H9 (cell line): ENCODE data around the gene LARGE1. TPM values are rescaled to one million over a fixed set of nuclear protein-coding genes. Genes with fewer than 3 reads are reported as not detected.

Experiments used
- DNase-seq: peaks from one replicate; pipeline ENCODE4 v3.0.0-alpha.2; 2017
- H2AFZ ChIP-seq: one replicate; pipeline ENCODE4 v1.6.1; 2013; ENCODE audit warnings: mild to moderate bottlenecking, low read length, control low read depth, moderate library complexity
- H2AK5ac ChIP-seq: 2 replicates; pipeline ENCODE4 v1.6.1; 2013; ENCODE audit warnings: low read length, control low read depth, mixed read lengths; ENCODE audit not compliant: insufficient read length
- H2BK120ac ChIP-seq: one replicate; pipeline ENCODE4 v1.6.1; 2013; ENCODE audit warnings: low read depth, mild to moderate bottlenecking, low read length, control low read depth, inconsistent platforms; ENCODE audit not compliant: poor library complexity, severe bottlenecking
- H2BK12ac ChIP-seq: 2 replicates; pipeline ENCODE4 v1.6.1; 2013; ENCODE audit warnings: low read length, control low read depth, mixed read lengths, low read depth; ENCODE audit not compliant: insufficient read length
- H2BK15ac ChIP-seq: 2 replicates; pipeline ENCODE4 v1.6.1; 2013; ENCODE audit warnings: low read depth, low read length, control low read depth
- H2BK20ac ChIP-seq: one replicate; pipeline ENCODE4 v1.6.1; 2013; ENCODE audit warnings: low read depth, mild to moderate bottlenecking, low read length, control low read depth, inconsistent platforms; ENCODE audit not compliant: poor library complexity, severe bottlenecking
- H2BK5ac ChIP-seq: 2 replicates; pipeline ENCODE4 v1.6.1; 2013; ENCODE audit warnings: low read length, control low read depth, mixed read lengths; ENCODE audit not compliant: insufficient read length
- H3K14ac ChIP-seq: 2 replicates; pipeline ENCODE4 v1.6.1; 2013; ENCODE audit warnings: low read length, control low read depth; ENCODE audit not compliant: insufficient read depth
- H3K18ac ChIP-seq: 2 replicates; pipeline ENCODE4 v1.6.1; 2013; ENCODE audit warnings: low read depth, mild to moderate bottlenecking, mixed read lengths, low read length, control low read depth; ENCODE audit not compliant: insufficient read length
- H3K23ac ChIP-seq: 2 replicates; pipeline ENCODE4 v1.6.1; 2013; ENCODE audit warnings: low read length, control low read depth, mixed read lengths, low read depth; ENCODE audit not compliant: insufficient read length
- H3K23me2 ChIP-seq: 2 replicates; pipeline ENCODE4 v1.6.1; 2013; ENCODE audit warnings: low read depth, mild to moderate bottlenecking, mixed read lengths, low read length, control low read depth; ENCODE audit not compliant: insufficient read length, poor library complexity, severe bottlenecking
- H3K27ac ChIP-seq: 2 replicates; pipeline ENCODE4 v1.5.1; 2013; ENCODE audit warnings: low read length, control low read depth, mixed read lengths, low read depth; ENCODE audit not compliant: insufficient read length
- H3K27me3 ChIP-seq: 2 replicates; pipeline ENCODE4 v1.6.1; 2013; ENCODE audit warnings: low read length, control low read depth, inconsistent platforms; ENCODE audit not compliant: insufficient read depth
- H3K4ac ChIP-seq: 2 replicates; pipeline ENCODE4 v1.6.1; 2013; ENCODE audit warnings: low read depth, mild to moderate bottlenecking, control low read depth, inconsistent platforms, low read length, moderate library complexity
- H3K4me1 ChIP-seq: 2 replicates; pipeline ENCODE4 v1.6.1; 2013; ENCODE audit warnings: low read length, control low read depth, inconsistent platforms; ENCODE audit not compliant: insufficient read depth
- H3K4me2 ChIP-seq: 2 replicates; pipeline ENCODE4 v1.6.1; 2013; ENCODE audit warnings: low read length, control low read depth, mixed read lengths; ENCODE audit not compliant: insufficient read length, insufficient read depth
- H3K56ac ChIP-seq: 2 replicates; pipeline ENCODE4 v1.6.1; 2013; ENCODE audit warnings: low read depth, mild to moderate bottlenecking, mixed read lengths, low read length, control low read depth; ENCODE audit not compliant: insufficient read length
- H3K79me1 ChIP-seq: 2 replicates; pipeline ENCODE4 v1.6.1; 2013; ENCODE audit warnings: low read depth, mild to moderate bottlenecking, moderate library complexity, low read length, control low read depth, inconsistent platforms; ENCODE audit not compliant: insufficient read depth, poor library complexity, severe bottlenecking
- H3K79me2 ChIP-seq: 2 replicates; pipeline ENCODE4 v1.6.1; 2013; ENCODE audit warnings: low read length, control low read depth, inconsistent platforms; ENCODE audit not compliant: insufficient read depth
- H3K9ac ChIP-seq: 2 replicates; pipeline ENCODE4 v1.6.1; 2013; ENCODE audit warnings: low read length, control low read depth, mixed read lengths; ENCODE audit not compliant: insufficient read length; ENCODE audit errors: extremely low read depth
- H3K9me3 ChIP-seq: one replicate; pipeline ENCODE4 v1.6.1; 2013; ENCODE audit warnings: low read depth, low read length, inconsistent platforms; ENCODE audit not compliant: control insufficient read depth
- H3T11ph ChIP-seq: one replicate; pipeline ENCODE4 v1.6.1; 2013; ENCODE audit warnings: mild to moderate bottlenecking, low read length, control low read depth, inconsistent platforms
- H4K20me1 ChIP-seq: one replicate; pipeline ENCODE4 v1.6.1; 2013; ENCODE audit not compliant: control insufficient read depth, insufficient read length, insufficient read depth
- H4K5ac ChIP-seq: 2 replicates; pipeline ENCODE4 v1.6.1; 2013; ENCODE audit warnings: low read depth, mild to moderate bottlenecking, mixed read lengths, low read length, control low read depth; ENCODE audit not compliant: insufficient read length
- H4K8ac ChIP-seq: replicated peaks from 2 replicates; pipeline ENCODE4 v1.6.1; 2013; ENCODE audit warnings: low read length, control low read depth, mixed read lengths, low read depth; ENCODE audit not compliant: insufficient read length
- H4K91ac ChIP-seq: 2 replicates; pipeline ENCODE4 v1.6.1; 2013; ENCODE audit warnings: low read depth, mild to moderate bottlenecking, moderate library complexity, mixed read lengths, low read length, control low read depth; ENCODE audit not compliant: insufficient read length
- H3K27ac Mint-ChIP-seq, 3 experiments: 2 replicates in 2 of 3; 3 replicates in 1 of 3; pipeline ENCODE4 v1.8.0; 2020 to 2021; ENCODE audit warnings: mixed read lengths in 3 of 3, mild to moderate bottlenecking in 1 of 3, moderate library complexity in 1 of 3
- H3K27me3 Mint-ChIP-seq: 2 replicates; pipeline ENCODE4 v1.8.0; 2021; ENCODE audit warnings: low read depth, mild to moderate bottlenecking, moderate library complexity, mixed read lengths
- H3K36me3 Mint-ChIP-seq, 3 experiments: 2 replicates in 2 of 3; 3 replicates in 1 of 3; pipeline ENCODE4 v1.8.0; 2020 to 2021; ENCODE audit warnings: low read depth in 3 of 3, mixed read lengths in 3 of 3; ENCODE audit not compliant: insufficient read depth in 1 of 3
- H3K4me1 Mint-ChIP-seq, 2 experiments: 2 replicates each; pipeline ENCODE4 v1.8.0; 2020; ENCODE audit warnings: mixed read lengths in 2 of 2
- H3K4me3 Mint-ChIP-seq, 2 experiments: 2 replicates in 1 of 2; 3 replicates in 1 of 2; pipeline ENCODE4 v1.8.0; 2020 to 2021; ENCODE audit warnings: mild to moderate bottlenecking in 2 of 2, mixed read lengths in 2 of 2, moderate library complexity in 1 of 2
- H3K9me3 Mint-ChIP-seq, 2 experiments: 2 replicates in 1 of 2; 3 replicates in 1 of 2; pipeline ENCODE4 v1.8.0; 2020; ENCODE audit warnings: mild to moderate bottlenecking in 2 of 2, mixed read lengths in 2 of 2, moderate library complexity in 1 of 2
- WGBS: extraction: QIAGEN DNeasy Blood & Tissue Kit; methylation state at CpG from one replicate; pipeline ENCODE4 v1.1.7; 2013; ENCODE audit warnings: missing lambda C conversion rate, low lambda C conversion rate, mixed read lengths; ENCODE audit not compliant: insufficient read length; ENCODE audit errors: extremely low coverage; 5-methylcytosine and 5-hydroxymethylcytosine counted together
- total RNA-seq: library from RNA; stranded (reverse); gene quantifications from 2 replicates; pipeline ENCODE4 v1.2.1, GENCODE V29; 2021
- TF ChIP-seq, protein P1 (sequence below): fragments of 200-600 bp; sonication (generic); conservative IDR thresholded peaks from 3 replicates; pipeline ENCODE4 v1.8.0; 2021; ENCODE audit warnings: antibody characterized with exemption, mild to moderate bottlenecking

Gene LARGE1
- total RNA-seq, 1 experiment from 2014 or later, result 43.5 TPM

DNA sequence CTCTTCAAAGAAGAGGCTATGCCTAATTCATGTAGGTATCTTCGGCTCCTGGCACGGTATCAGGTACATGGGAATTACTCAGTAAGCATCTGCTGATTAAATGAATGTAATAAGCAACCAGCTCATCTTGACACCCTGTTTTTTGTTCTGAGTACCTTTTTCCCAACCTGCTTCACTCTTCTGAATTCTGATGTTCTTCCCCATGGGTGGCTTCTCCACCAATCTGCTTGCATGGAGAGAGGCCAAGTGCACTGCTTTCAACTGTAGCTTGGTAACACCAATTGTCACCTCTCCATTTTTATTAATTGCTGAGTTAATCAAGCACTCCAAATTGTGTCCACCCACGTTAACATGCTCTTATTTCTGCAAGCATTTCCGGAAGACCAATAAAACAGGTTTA lies 40.5 kb downstream of the LARGE1 start:
- Histone ChIP-seq H3K4me2 (no peak overlapping the region), H3K27me3 (no peaks in the 10 kb centered on the region), H3T11ph (no peak overlapping the region), H4K5ac (no peak overlapping the region), H3K4me1 (peaks cover 27% of the 10 kb centered on the region; the same call in 1 of the 2 replicates), H3K79me2 (peaks cover 50% of the 10 kb centered on the region; the same call in 1 of the 2 replicates), H3K79me1 (peaks cover 12% of the 10 kb centered on the region), H3K18ac (no peak overlapping the region), H4K91ac (no peak overlapping the region), H3K9me3 (no peaks in the 10 kb centered on the region), H4K20me1 (peaks cover 3% of the 10 kb centered on the region), H2AK5ac (no peak overlapping the region), H2BK120ac (no peak overlapping the region), H3K9ac (no peak overlapping the region), H3K56ac (no peak overlapping the region), H2AFZ (no peak overlapping the region), H2BK5ac (no peak overlapping the region), H3K27ac (no peak overlapping the region), H2BK15ac (no peak overlapping the region), H3K4ac (no peak overlapping the region), H3K14ac (no peak overlapping the region), H3K23ac (no peak overlapping the region), H4K8ac (no peak overlapping the region), H2BK12ac (no peak overlapping the region), H3K23me2 (no peaks in the 10 kb centered on the region), H2BK20ac (no peak overlapping the region)
- Mint-ChIP-seq H3K27me3 (no peaks in the 10 kb centered on the region), H3K4me3 (no peak overlapping the region), H3K9me3 (no peaks in the 10 kb centered on the region), H3K27ac (peak overlapping the region in 1 of 3 experiments; percentile 7; a peak in 1 of 7 replicates), H3K4me1 (peaks cover 52 to 70% of the 10 kb centered on the region in 2 experiments), H3K36me3 (peaks cover 0 to 3% (median 0%) of the 10 kb centered on the region in 3 experiments; a peak in 1 of 7 replicates)
- no CpG with 5 or more reads among the region's 4 CpGs for WGBS
- TF ChIP-seq, protein P1, sequence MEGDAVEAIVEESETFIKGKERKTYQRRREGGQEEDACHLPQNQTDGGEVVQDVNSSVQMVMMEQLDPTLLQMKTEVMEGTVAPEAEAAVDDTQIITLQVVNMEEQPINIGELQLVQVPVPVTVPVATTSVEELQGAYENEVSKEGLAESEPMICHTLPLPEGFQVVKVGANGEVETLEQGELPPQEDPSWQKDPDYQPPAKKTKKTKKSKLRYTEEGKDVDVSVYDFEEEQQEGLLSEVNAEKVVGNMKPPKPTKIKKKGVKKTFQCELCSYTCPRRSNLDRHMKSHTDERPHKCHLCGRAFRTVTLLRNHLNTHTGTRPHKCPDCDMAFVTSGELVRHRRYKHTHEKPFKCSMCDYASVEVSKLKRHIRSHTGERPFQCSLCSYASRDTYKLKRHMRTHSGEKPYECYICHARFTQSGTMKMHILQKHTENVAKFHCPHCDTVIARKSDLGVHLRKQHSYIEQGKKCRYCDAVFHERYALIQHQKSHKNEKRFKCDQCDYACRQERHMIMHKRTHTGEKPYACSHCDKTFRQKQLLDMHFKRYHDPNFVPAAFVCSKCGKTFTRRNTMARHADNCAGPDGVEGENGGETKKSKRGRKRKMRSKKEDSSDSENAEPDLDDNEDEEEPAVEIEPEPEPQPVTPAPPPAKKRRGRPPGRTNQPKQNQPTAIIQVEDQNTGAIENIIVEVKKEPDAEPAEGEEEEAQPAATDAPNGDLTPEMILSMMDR, result no peak
- no peak for DNase-seq
